Endodermal cell (in vitro differentiated cells): ENCODE data around the gene CNTRL. TPM values are rescaled to one million over a fixed set of nuclear protein-coding genes. Genes with fewer than 3 reads are reported as not detected.

ENCODE experiments used
- DNase-seq: peaks from one replicate; pipeline ENCODE4 v3.0.0-alpha.2; 2017
- H3K27ac ChIP-seq: 2 replicates; pipeline ENCODE4 v1.5.1; 2013; ENCODE audit warnings: mild to moderate bottlenecking, low read depth, low read length, moderate library complexity
- H3K27me3 ChIP-seq: 2 replicates; pipeline ENCODE4 v1.6.1; 2013; ENCODE audit warnings: mild to moderate bottlenecking, low read length, moderate library complexity; ENCODE audit not compliant: insufficient read depth, control insufficient read depth, poor library complexity, severe bottlenecking
- H3K36me3 ChIP-seq: 2 replicates; pipeline ENCODE4 v1.7.0; 2013; ENCODE audit warnings: mild to moderate bottlenecking, low read length, moderate library complexity; ENCODE audit not compliant: control insufficient read depth, insufficient read depth
- H3K4me1 ChIP-seq: one replicate; pipeline ENCODE4 v1.7.0; 2013; ENCODE audit warnings: low read length; ENCODE audit not compliant: control insufficient read depth, insufficient read depth
- H3K4me3 ChIP-seq: 2 replicates; pipeline ENCODE4 v1.5.1; 2013; ENCODE audit warnings: mild to moderate bottlenecking, low read length, moderate library complexity
- H3K9ac ChIP-seq: 2 replicates; pipeline ENCODE4 v1.6.1; 2013; ENCODE audit warnings: mild to moderate bottlenecking, low read length, moderate library complexity; ENCODE audit not compliant: poor library complexity, severe bottlenecking; ENCODE audit errors: extremely low read depth
- H3K9me3 ChIP-seq: 2 replicates; pipeline ENCODE4 v1.6.1; 2013; ENCODE audit warnings: mild to moderate bottlenecking, low read length, moderate library complexity; ENCODE audit not compliant: control insufficient read depth
- H3K27ac Mint-ChIP-seq: 2 replicates; pipeline ENCODE4 v1.8.0; 2020; ENCODE audit warnings: mixed read lengths
- H3K27me3 Mint-ChIP-seq: 2 replicates; pipeline ENCODE4 v1.8.0; 2021; ENCODE audit warnings: mild to moderate bottlenecking, mixed read lengths; ENCODE audit not compliant: insufficient read depth
- H3K36me3 Mint-ChIP-seq: 2 replicates; pipeline ENCODE4 v1.8.0; 2020; ENCODE audit warnings: low read depth, mixed read lengths
- H3K4me1 Mint-ChIP-seq: 2 replicates; pipeline ENCODE4 v1.8.0; 2020; ENCODE audit warnings: mixed read lengths
- H3K4me3 Mint-ChIP-seq: 2 replicates; pipeline ENCODE4 v1.8.0; 2020; ENCODE audit warnings: mild to moderate bottlenecking, moderate library complexity, mixed read lengths
- H3K9me3 Mint-ChIP-seq: 2 replicates; pipeline ENCODE4 v1.8.0; 2020; ENCODE audit warnings: mild to moderate bottlenecking, mixed read lengths
- WGBS, 2 experiments: methylation state at CpG; one replicate each; pipeline versions ENCODE4 v1.1.5 to v1.1.7; 2013; ENCODE audit warnings: missing lambda C conversion rate in 2 of 2, mixed read lengths in 1 of 2; ENCODE audit not compliant: insufficient coverage in 1 of 2, insufficient read length in 1 of 2; 5-methylcytosine and 5-hydroxymethylcytosine counted together
- total RNA-seq, 2 donors: library from RNA; stranded (reverse); fragmentation: NEBNext Ultra II Directional in 1 of 2; extraction: Animal tissue kit (Norgen Biotek cat#: 25700) in 1 of 2; gene quantifications; 2 replicates in 1 of 2; 3 replicates in 1 of 2; pipeline ENCODE4 v1.2.1, GENCODE V29; 2021
- TF ChIP-seq, protein P1 (sequence below): fragments of 200-600 bp; sonication (generic); conservative IDR thresholded peaks from 2 replicates; pipeline ENCODE4 v1.5.0; 2021; ENCODE audit warnings: antibody characterized with exemption, mild to moderate bottlenecking

CNTRL gene
- total RNA-seq, 2 donors from 2014 or later = 18.0 to 21.0 TPM

DNA sequence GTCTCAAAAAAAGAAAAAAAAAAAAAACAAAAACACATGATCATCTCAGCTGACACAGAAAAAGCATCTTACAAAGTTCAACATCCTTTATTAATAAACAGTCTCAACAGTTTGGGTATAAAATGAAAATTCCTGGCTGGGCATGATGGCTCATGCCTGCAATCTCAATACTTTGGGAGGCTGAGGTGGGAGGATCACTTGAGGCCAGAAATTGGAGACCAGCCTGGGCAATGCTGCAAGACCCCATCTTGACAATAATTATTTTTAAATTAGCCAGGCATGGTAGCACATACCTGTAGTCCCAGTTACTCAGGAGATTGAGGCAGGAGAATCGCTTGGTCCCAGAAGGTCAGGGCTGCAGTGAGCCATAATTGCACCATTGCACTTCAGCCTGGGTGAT is 7.9 kb upstream of the CNTRL start:
- Histone ChIP-seq H3K9me3 (peaks cover 17% of the 10 kb centered on the region), H3K27ac (no peak overlapping the region), H3K4me3 (no peak overlapping the region), H3K4me1 (peaks cover 5% of the 10 kb centered on the region), H3K27me3 (peaks cover 9% of the 10 kb centered on the region), H3K36me3 (no peaks in the 10 kb centered on the region), H3K9ac (no peak overlapping the region)
- H3K27ac Mint-ChIP-seq = no peak overlapping the region
- no peak overlapping the region for H3K4me3 Mint-ChIP-seq
- TF ChIP-seq, protein P1, sequence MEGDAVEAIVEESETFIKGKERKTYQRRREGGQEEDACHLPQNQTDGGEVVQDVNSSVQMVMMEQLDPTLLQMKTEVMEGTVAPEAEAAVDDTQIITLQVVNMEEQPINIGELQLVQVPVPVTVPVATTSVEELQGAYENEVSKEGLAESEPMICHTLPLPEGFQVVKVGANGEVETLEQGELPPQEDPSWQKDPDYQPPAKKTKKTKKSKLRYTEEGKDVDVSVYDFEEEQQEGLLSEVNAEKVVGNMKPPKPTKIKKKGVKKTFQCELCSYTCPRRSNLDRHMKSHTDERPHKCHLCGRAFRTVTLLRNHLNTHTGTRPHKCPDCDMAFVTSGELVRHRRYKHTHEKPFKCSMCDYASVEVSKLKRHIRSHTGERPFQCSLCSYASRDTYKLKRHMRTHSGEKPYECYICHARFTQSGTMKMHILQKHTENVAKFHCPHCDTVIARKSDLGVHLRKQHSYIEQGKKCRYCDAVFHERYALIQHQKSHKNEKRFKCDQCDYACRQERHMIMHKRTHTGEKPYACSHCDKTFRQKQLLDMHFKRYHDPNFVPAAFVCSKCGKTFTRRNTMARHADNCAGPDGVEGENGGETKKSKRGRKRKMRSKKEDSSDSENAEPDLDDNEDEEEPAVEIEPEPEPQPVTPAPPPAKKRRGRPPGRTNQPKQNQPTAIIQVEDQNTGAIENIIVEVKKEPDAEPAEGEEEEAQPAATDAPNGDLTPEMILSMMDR = no peak
- H3K36me3 Mint-ChIP-seq = peaks cover 2% of the 10 kb centered on the region
- peaks cover 55% of the 10 kb centered on the region for H3K27me3 Mint-ChIP-seq
- peaks cover 19% of the 10 kb centered on the region for H3K9me3 Mint-ChIP-seq
- H3K4me1 Mint-ChIP-seq = peaks cover 13% of the 10 kb centered on the region
- whole genome bisulfite sequencing, 2 experiments = 93 to 100% methylated on average over 1 of the region's 1 CpG
- no peak for DNase-seq

DNA sequence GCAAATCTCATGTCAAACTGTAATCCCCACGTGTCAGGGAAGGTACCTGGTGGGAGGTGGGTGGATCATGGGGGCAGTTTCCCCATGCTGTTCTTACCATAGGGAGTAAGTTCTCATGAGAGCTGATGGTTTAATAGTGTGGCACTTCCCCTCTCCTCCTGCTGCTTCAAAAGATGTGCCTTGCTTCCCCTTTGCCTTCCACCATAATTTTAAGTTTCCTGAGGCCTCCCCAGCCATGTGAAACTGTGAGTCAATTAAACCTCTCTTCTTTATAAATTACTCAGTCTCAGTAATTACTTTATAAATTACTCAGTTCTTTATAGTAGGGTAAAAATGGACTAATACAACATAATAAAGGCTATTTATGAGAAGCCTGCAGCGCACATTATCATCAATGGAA is 7.1 kb upstream of the CNTRL start:
- no peak overlapping the region for H3K9ac ChIP-seq
- no peak overlapping the region for H3K4me3 ChIP-seq
- H3K27me3 ChIP-seq = peaks cover 14% of the 10 kb centered on the region
- H3K36me3 Mint-ChIP-seq = peaks cover 2% of the 10 kb centered on the region
- no peak overlapping the region for H3K4me3 Mint-ChIP-seq
- H3K9me3 ChIP-seq = peaks cover 17% of the 10 kb centered on the region
- peaks cover 5% of the 10 kb centered on the region for H3K4me1 Mint-ChIP-seq
- H3K27ac Mint-ChIP-seq = no peak overlapping the region
- H3K27me3 Mint-ChIP-seq = peaks cover 62% of the 10 kb centered on the region
- H3K36me3 ChIP-seq = no peaks in the 10 kb centered on the region
- H3K4me1 ChIP-seq = no peaks in the 10 kb centered on the region
- no peak for DNase-seq
- peaks cover 19% of the 10 kb centered on the region for H3K9me3 Mint-ChIP-seq
- H3K27ac ChIP-seq = no peak overlapping the region
- TF ChIP-seq, protein P1 = no peak
- 70% methylated on average over 2 of the region's 2 CpGs; no CpG with 5 or more reads in 1 of the 2 experiments for WGBS, 2 experiments

DNA sequence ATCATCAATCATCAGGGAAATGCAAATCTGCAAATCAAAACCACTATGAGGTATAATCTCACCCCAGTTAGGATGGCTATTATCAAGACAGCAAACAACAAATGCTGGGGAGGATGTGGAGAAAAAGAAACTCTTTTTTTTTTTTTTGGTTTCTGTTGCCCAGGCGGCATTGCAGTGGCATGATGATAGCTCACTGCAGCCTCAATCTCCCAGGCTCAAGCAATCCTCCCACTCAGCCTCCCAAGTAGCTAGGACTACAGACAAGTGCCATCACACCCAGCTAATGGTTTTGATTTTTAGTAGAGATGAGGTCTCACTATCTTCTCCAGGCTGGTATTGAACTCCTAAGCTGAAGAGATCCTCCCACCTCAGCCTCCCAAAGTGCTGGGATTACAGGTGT is 5.4 kb upstream of the CNTRL start:
- Histone ChIP-seq H3K27ac (no peak overlapping the region), H3K36me3 (no peaks in the 10 kb centered on the region), H3K4me1 (no peaks in the 10 kb centered on the region), H3K27me3 (peaks cover 14% of the 10 kb centered on the region), H3K9ac (no peak overlapping the region), H3K4me3 (no peak overlapping the region), H3K9me3 (peaks cover 17% of the 10 kb centered on the region)
- Mint-ChIP-seq H3K27ac (no peak overlapping the region), H3K27me3 (peaks cover 78% of the 10 kb centered on the region), H3K4me1 (peaks cover 8% of the 10 kb centered on the region), H3K36me3 (peaks cover 2% of the 10 kb centered on the region), H3K4me3 (no peak overlapping the region), H3K9me3 (peaks cover 19% of the 10 kb centered on the region)
- 92 to 100% methylated on average over 1 of the region's 1 CpG for WGBS, 2 experiments
- TF ChIP-seq, protein P1 = no peak
- DNase-seq = no peak
